HepG2 (cell line): ENCODE data around the gene EPN3. TPM values are rescaled to one million over a fixed set of nuclear protein-coding genes. Genes with fewer than 3 reads are reported as not detected.
A peak's percentile ranks its signal among the peaks of the same experiment; 100 is the strongest.

Experiments
- CBFB ChIP-seq: sonication (generic); formaldehyde crosslinking; IDR thresholded peaks from 2 replicates; pipeline ENCODE4 v1.4.0; 2020; ENCODE audit warnings: missing genetic modification reagents
- ETV6 ChIP-seq: sonication (generic); formaldehyde crosslinking; conservative IDR thresholded peaks from 2 replicates; pipeline ENCODE4 v1.4.0; 2020; ENCODE audit warnings: missing genetic modification reagents
- POLR2AphosphoS5 ChIP-seq: IDR thresholded peaks from 2 replicates; pipeline ENCODE4 v1.6.1; 2012; ENCODE audit warnings: low read depth, low read length
- REL ChIP-seq: sonication (generic); formaldehyde crosslinking; conservative IDR thresholded peaks from 2 replicates; pipeline ENCODE4 v1.8.0; 2022; ENCODE audit warnings: mild to moderate bottlenecking, missing genetic modification reagents, moderate library complexity
- RFX1 ChIP-seq: fragments of 450-650 bp; IDR thresholded peaks from 2 replicates; pipeline ENCODE4 v1.6.1; 2017
- RFXANK ChIP-seq: IDR thresholded peaks from 2 replicates; pipeline ENCODE4 v1.6.1; 2016
- TBP ChIP-seq: sonication (generic); formaldehyde crosslinking; IDR thresholded peaks from 2 replicates; pipeline ENCODE4 v1.5.0; 2020; ENCODE audit warnings: missing genetic modification reagents
- ZBTB4 ChIP-seq: sonication (generic); formaldehyde crosslinking; IDR thresholded peaks from 2 replicates; pipeline ENCODE4 v1.4.0; 2020; ENCODE audit warnings: missing genetic modification reagents, mild to moderate bottlenecking, borderline replicate concordance
- ZBTB40 ChIP-seq, 2 experiments: fragments of 450-650 bp in 1 of 2; sonication (generic) in 1 of 2; formaldehyde crosslinking in 1 of 2; IDR thresholded peaks; 2 replicates each; pipeline versions ENCODE4 v1.6.1 to v1.8.0; 2016 to 2022; ENCODE audit warnings: antibody characterized with exemption in 1 of 2, mild to moderate bottlenecking in 1 of 2, missing genetic modification reagents in 1 of 2
- ZNF12 ChIP-seq: sonication (generic); formaldehyde crosslinking; IDR thresholded peaks from 2 replicates; pipeline ENCODE4 v1.5.0; 2020; ENCODE audit warnings: missing genetic modification reagents
- ZNF883 ChIP-seq: sonication (generic); formaldehyde crosslinking; IDR thresholded peaks from 2 replicates; pipeline ENCODE4 v1.5.1; 2020; ENCODE audit warnings: mild to moderate bottlenecking, missing genetic modification reagents; ENCODE audit errors: not compliant biosample characterization
- polyA plus RNA-seq, 8 experiments: library from polyadenylated mRNA; depleted of rRNA in 3 of 8; stranded (reverse) in 7 of 8; unstranded in 1 of 8; fragments of >200 nt; fragmentation: Illumina TruSeq in 4 of 8; extraction: Trizol in 4 of 8; gene quantifications; 2 replicates each; pipeline versions ENCODE4 v1.2.1 to v1.2.3, GENCODE V29; 2011 to 2016; ENCODE audit warnings: low read depth in 4 of 8, missing spikeins in 1 of 8, mixed read lengths in 1 of 8; ENCODE audit not compliant: insufficient read depth in 1 of 8
- total RNA-seq, 5 experiments: library from RNA; depleted of rRNA; stranded (reverse); fragments of >200 nt; fragmentation: Illumina TruSeq; extraction: Trizol; gene quantifications; 2 replicates each; pipeline ENCODE4 v1.2.3, GENCODE V29; 2016; ENCODE audit warnings: low read depth in 1 of 5
- TF ChIP-seq, protein P1 (sequence below): sonication (generic); formaldehyde crosslinking; IDR thresholded peaks from 2 replicates; pipeline ENCODE4 v1.9.0; 2021; ENCODE audit warnings: missing genetic modification reagents, borderline replicate concordance

Gene EPN3
- total and polyA plus RNA-seq, 2 of the 13 experiments (the other 11 are each of a cell fraction or from before 2014, with no cell fraction given), result 0.11 to 0.95 TPM

DNA sequence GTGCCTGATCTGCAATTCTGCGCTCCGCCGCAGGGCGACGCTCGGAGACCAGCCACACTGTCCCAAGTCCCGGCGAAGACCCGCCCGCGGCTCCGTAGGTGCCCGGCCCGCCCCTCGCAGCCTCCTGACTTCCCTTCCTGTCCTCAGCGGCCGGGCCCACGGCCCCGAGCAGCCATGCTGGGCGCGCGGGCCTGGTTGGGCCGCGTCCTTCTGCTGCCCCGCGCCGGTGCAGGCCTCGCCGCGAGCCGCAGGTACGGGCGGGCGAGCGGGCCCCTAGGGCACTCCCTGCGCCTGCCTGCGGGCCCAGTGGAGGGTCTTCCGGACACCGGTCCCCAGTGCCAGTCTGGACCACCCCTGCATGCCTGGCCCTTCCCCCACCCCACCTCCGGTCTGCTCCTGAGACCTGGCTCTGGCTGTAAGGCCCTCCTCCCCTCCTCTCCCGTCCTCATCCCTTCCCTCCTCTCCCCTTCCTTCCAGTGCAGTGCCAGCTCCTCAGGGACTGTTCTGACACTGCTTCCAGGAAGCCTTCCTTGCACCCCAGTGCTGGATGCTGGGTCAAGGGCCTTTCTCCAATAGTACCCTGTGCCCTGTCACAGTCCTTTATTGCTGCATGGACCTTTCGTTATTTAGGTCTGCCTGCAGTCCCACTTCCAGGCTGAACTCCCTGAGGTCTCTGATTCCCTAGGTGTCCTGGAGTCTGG lies 14.7 kb downstream of the EPN3 start, which contains the start of gene SPATA20 (continued):
- TF ChIP-seq ZBTB40 (IDR thresholded peaks at IDR 0.05) (no peak), ZBTB40 (CRISPR knock-in tag; IDR thresholded peaks at IDR 0.05) (peak; percentile 33; the same call in 1 of the 2 replicates), POLR2AphosphoS5 (peak; percentile 68), ZBTB4 (CRISPR knock-in tag) (peak; percentile 33; the same call in 1 of the 2 replicates), ZNF883 (CRISPR knock-in tag) (peak; percentile 59), RFXANK (CRISPR knock-in tag) (peak; percentile 78; the same call in 1 of the 2 replicates), REL (CRISPR knock-in tag) (0 out of 2 replicates have a peak, but pooled peaks have one; percentile 33), ZNF12 (CRISPR knock-in tag) (0 out of 2 replicates have a peak, but pooled peaks have one; percentile 20), CBFB (CRISPR knock-in tag) (peak; percentile 42; the same call in 1 of the 2 replicates), TBP (CRISPR knock-in tag) (peak; percentile 92), RFX1 (no peak), ETV6 (CRISPR knock-in tag) (peak; percentile 90)
- TF ChIP-seq, protein P1, sequence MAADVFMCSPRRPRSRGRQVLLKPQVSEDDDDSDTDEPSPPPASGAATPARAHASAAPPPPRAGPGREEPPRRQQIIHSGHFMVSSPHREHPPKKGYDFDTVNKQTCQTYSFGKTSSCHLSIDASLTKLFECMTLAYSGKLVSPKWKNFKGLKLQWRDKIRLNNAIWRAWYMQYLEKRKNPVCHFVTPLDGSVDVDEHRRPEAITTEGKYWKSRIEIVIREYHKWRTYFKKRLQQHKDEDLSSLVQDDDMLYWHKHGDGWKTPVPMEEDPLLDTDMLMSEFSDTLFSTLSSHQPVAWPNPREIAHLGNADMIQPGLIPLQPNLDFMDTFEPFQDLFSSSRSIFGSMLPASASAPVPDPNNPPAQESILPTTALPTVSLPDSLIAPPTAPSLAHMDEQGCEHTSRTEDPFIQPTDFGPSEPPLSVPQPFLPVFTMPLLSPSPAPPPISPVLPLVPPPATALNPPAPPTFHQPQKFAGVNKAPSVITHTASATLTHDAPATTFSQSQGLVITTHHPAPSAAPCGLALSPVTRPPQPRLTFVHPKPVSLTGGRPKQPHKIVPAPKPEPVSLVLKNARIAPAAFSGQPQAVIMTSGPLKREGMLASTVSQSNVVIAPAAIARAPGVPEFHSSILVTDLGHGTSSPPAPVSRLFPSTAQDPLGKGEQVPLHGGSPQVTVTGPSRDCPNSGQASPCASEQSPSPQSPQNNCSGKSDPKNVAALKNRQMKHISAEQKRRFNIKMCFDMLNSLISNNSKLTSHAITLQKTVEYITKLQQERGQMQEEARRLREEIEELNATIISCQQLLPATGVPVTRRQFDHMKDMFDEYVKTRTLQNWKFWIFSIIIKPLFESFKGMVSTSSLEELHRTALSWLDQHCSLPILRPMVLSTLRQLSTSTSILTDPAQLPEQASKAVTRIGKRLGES, result 0 out of 2 replicates have a peak, but pooled peaks have one; percentile 52
